Endothelial cell of umbilical vein (primary cell): ENCODE results near the gene PCDH8. TPM values are rescaled to one million over a fixed set of nuclear protein-coding genes. Genes with fewer than 3 reads are reported as not detected.

ENCODE experiments used
- BruUV-seq: library from RNA; stranded (reverse); fragments of 400-500 nt; replicated peaks from 2 replicates; lab custom pipeline; 2021; lab: Mats Ljungman, UMichigan
- CTCF ChIA-PET: fragments of 300-600, 350-600 bp; sonication (Branson Sonifier 250); formaldehyde crosslinking; loops from one replicate; lab custom pipeline; 2021; ENCODE audit warnings: antibody characterized with exemption, inconsistent platforms; lab: Charles Lee
- POLR2A ChIA-PET: fragments of 300-600, 350-600 bp; sonication (Branson Sonifier 250); formaldehyde crosslinking; loops from one replicate; lab custom pipeline; 2021; ENCODE audit warnings: antibody characterized with exemption, inconsistent platforms; lab: Charles Lee
- DNase-seq: peaks from one replicate; pipeline ENCODE4 v3.0.0-alpha.2; 2011; ENCODE audit warnings: low read depth, low spot score
- FAIRE-seq: peaks from 2 replicates; lab custom pipeline; 2011; peaks lifted over from hg19 to GRCh38; lab: Jason Lieb, UNC
- H2AFZ ChIP-seq: 2 replicates; pipeline ENCODE4 v1.6.0; 2012; ENCODE audit warnings: low read depth, low read length, control low read depth, inconsistent platforms
- H3K27ac ChIP-seq: 2 replicates; pipeline ENCODE4 v1.5.1; 2011; ENCODE audit warnings: low read depth, mild to moderate bottlenecking, control low read depth, low read length, moderate library complexity; ENCODE audit not compliant: insufficient read depth
- H3K27me3 ChIP-seq, 2 experiments: 2 replicates each; pipeline versions ENCODE4 v1.6.0 to v1.6.1; 2011; ENCODE audit warnings: low read length in 2 of 2, mixed read lengths in 1 of 2; ENCODE audit not compliant: control insufficient read depth in 2 of 2, insufficient read depth in 2 of 2
- H3K36me3 ChIP-seq, 2 experiments: 2 replicates in 1 of 2; 3 replicates in 1 of 2; pipeline ENCODE4 v1.5.1; 2011; ENCODE audit warnings: low read length in 2 of 2, mild to moderate bottlenecking in 1 of 2, moderate library complexity in 1 of 2; ENCODE audit not compliant: control insufficient read depth in 2 of 2, insufficient read depth in 2 of 2; ENCODE audit errors: extremely low read depth in 1 of 2
- H3K4me1 ChIP-seq: 3 replicates; pipeline ENCODE4 v1.5.1; 2011; ENCODE audit warnings: mild to moderate bottlenecking, low read length; ENCODE audit not compliant: control insufficient read depth, insufficient read depth; ENCODE audit errors: extremely low read depth
- H3K4me2 ChIP-seq: 2 replicates; pipeline ENCODE4 v1.6.1; 2011; ENCODE audit warnings: low read length, control low read depth, mixed read lengths; ENCODE audit not compliant: insufficient read depth
- H3K4me3 ChIP-seq, 3 experiments: fragments of 200-600 bp in 1 of 3; sonication (generic), shearing (Covaris generic) in 1 of 3; replicated peaks in 1 of 3; 2 replicates each; pipeline ENCODE4 v1.5.1; 2011 to 2016; ENCODE audit warnings: control low read depth in 3 of 3, low read length in 3 of 3, mild to moderate bottlenecking in 2 of 3, inconsistent platforms in 1 of 3, low read depth in 1 of 3, moderate library complexity in 1 of 3; ENCODE audit not compliant: insufficient read depth in 1 of 3
- H3K79me2 ChIP-seq: 2 replicates; pipeline ENCODE4 v1.6.0; 2012; ENCODE audit warnings: low read length, inconsistent platforms; ENCODE audit not compliant: control insufficient read depth, insufficient read depth
- H3K9ac ChIP-seq: replicated peaks from 2 replicates; pipeline ENCODE3; 2011; ENCODE audit warnings: low read length, control low read depth; ENCODE audit not compliant: insufficient read depth; ENCODE audit errors: extremely low read depth
- H3K9me1 ChIP-seq: replicated peaks from 3 replicates; pipeline ENCODE4 v1.6.0; 2011; ENCODE audit warnings: mild to moderate bottlenecking, low read length; ENCODE audit not compliant: control insufficient read depth, insufficient read depth; ENCODE audit errors: extremely low read depth
- H3K9me3 ChIP-seq: replicated peaks from 2 replicates; pipeline ENCODE4 v1.5.1; 2012; ENCODE audit warnings: low read length, inconsistent platforms; ENCODE audit not compliant: control insufficient read depth, insufficient read depth
- H4K20me1 ChIP-seq: replicated peaks from 2 replicates; pipeline ENCODE3; 2011; ENCODE audit warnings: mild to moderate bottlenecking, low read length; ENCODE audit not compliant: control insufficient read depth, insufficient read depth; ENCODE audit errors: extremely low read depth
- EZH2 ChIP-seq: IDR thresholded peaks from 2 replicates; pipeline ENCODE4 v1.6.1; 2012; ENCODE audit warnings: borderline replicate concordance, low read depth, mild to moderate bottlenecking, moderate library complexity, low read length, inconsistent platforms; ENCODE audit not compliant: severe bottlenecking
- FOS ChIP-seq: IDR thresholded peaks from 2 replicates; pipeline ENCODE4 v1.6.1; 2011; ENCODE audit warnings: mild to moderate bottlenecking, low read length, moderate library complexity, borderline replicate concordance; ENCODE audit not compliant: insufficient read depth
- GATA2 ChIP-seq: IDR thresholded peaks from 2 replicates; pipeline ENCODE4 v1.7.0; 2011; ENCODE audit warnings: low read depth, mild to moderate bottlenecking, moderate library complexity, mixed read lengths, low read length; ENCODE audit not compliant: insufficient read length, insufficient read depth
- JUN ChIP-seq: IDR thresholded peaks from 2 replicates; pipeline ENCODE4 v1.6.1; 2011; ENCODE audit warnings: borderline replicate concordance, low read depth; ENCODE audit not compliant: insufficient read length, insufficient read depth
- MAX ChIP-seq: IDR thresholded peaks from 2 replicates; pipeline ENCODE4 v1.6.1; 2011; ENCODE audit not compliant: insufficient read depth, insufficient read length
- MYC ChIP-seq: IDR thresholded peaks from one replicate; pipeline ENCODE4 v1.6.1; 2011; ENCODE audit warnings: mild to moderate bottlenecking, low read depth, low read length
- POLR2A ChIP-seq: IDR thresholded peaks from 2 replicates; pipeline ENCODE4 v1.6.1; 2012; ENCODE audit warnings: low read depth, mild to moderate bottlenecking, control low read depth, low read length
- POLR2AphosphoS5 ChIP-seq: IDR thresholded peaks from 2 replicates; pipeline ENCODE4 v1.6.1; 2012; ENCODE audit warnings: low read depth, mild to moderate bottlenecking, control low read depth, low read length, moderate library complexity; ENCODE audit not compliant: insufficient read depth
- dilution Hi-C: fragments of 300-500 bp; cut with MboI; formaldehyde crosslinking; loops from one replicate; pipeline ENCODE4 v1.15.0; 2019; ENCODE audit warnings: low sequenced_read_pairs; ENCODE audit not compliant: extremely low pct_ligation_motif_present
- intact Hi-C: fragments of 100-400 bp; cut with micrococcal nuclease; formaldehyde crosslinking; loops from one replicate; pipeline ENCODE4 v1.10.0; 2022
- polyA plus RNA-seq, 4 experiments: library from polyadenylated mRNA; depleted of rRNA in 3 of 4; stranded (reverse) in 3 of 4; unstranded in 1 of 4; fragments of >200 nt; gene quantifications; 2 replicates each; pipeline versions ENCODE4 v1.2.1 to v1.2.3, GENCODE V29; 2011 to 2012; ENCODE audit warnings: missing spikeins in 1 of 4
- total RNA-seq: library from RNA; stranded (reverse); gene quantifications from 2 replicates; pipeline ENCODE4 v1.2.3, GENCODE V29; 2021
- TF ChIP-seq, protein P1 (sequence below), 2 donors: IDR thresholded peaks; 1 replicate in 1 of 2; 2 replicates in 1 of 2; pipeline ENCODE4 v1.5.1; 2011; ENCODE audit warnings: low read length in 2 of 2, mild to moderate bottlenecking in 2 of 2, moderate library complexity in 2 of 2, control low read depth in 1 of 2, inconsistent platforms in 1 of 2, low read depth in 1 of 2; ENCODE audit not compliant: insufficient read depth in 1 of 2; ENCODE audit errors: extremely low read depth in 1 of 2

Gene PCDH8
- total and polyA plus RNA-seq, 2 donors (not counting 3 experiments of a cell fraction or from before 2014, with no cell fraction given), result not detected

GRCh38 chr13:52879950-52880741, 31.7 kb upstream of the PCDH8 start:
- Histone ChIP-seq H3K4me1 (no peaks in the 10 kb centered on the region), H3K9me1 (no peaks in the 10 kb centered on the region), H4K20me1 (no peaks in the 10 kb centered on the region), H2AFZ (no peak overlapping the region), H3K27me3 (no peaks in the 10 kb centered on the region), H3K4me3 (no peak overlapping the region), H3K4me2 (no peak overlapping the region), H3K27ac (no peak overlapping the region), H3K9me3 (no peaks in the 10 kb centered on the region), H3K9ac (no peak overlapping the region), H3K36me3 (no peaks in the 10 kb centered on the region), H3K79me2 (no peaks in the 10 kb centered on the region)
- ChIA-PET POLR2A (no interaction called here), CTCF (interaction anchor here (1.5 kb wide), 1 partner anchor 88 kb away, joined by 3 read pairs; no protein-coding TSS in a partner anchor)
- FAIRE-seq (no peak), DNase-seq (no peak)
- intact Hi-C loops (no loop called here), dilution Hi-C loops (no loop called here)
- no TSS peak for BruUV-seq
- no peak for TF ChIP-seq MYC
- no peak for TF ChIP-seq MAX
- no peak for TF ChIP-seq JUN
- no peak for TF ChIP-seq EZH2
- no peak for TF ChIP-seq POLR2A
- TF ChIP-seq, protein P1, sequence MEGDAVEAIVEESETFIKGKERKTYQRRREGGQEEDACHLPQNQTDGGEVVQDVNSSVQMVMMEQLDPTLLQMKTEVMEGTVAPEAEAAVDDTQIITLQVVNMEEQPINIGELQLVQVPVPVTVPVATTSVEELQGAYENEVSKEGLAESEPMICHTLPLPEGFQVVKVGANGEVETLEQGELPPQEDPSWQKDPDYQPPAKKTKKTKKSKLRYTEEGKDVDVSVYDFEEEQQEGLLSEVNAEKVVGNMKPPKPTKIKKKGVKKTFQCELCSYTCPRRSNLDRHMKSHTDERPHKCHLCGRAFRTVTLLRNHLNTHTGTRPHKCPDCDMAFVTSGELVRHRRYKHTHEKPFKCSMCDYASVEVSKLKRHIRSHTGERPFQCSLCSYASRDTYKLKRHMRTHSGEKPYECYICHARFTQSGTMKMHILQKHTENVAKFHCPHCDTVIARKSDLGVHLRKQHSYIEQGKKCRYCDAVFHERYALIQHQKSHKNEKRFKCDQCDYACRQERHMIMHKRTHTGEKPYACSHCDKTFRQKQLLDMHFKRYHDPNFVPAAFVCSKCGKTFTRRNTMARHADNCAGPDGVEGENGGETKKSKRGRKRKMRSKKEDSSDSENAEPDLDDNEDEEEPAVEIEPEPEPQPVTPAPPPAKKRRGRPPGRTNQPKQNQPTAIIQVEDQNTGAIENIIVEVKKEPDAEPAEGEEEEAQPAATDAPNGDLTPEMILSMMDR (IDR thresholded peaks at IDR 0.05; ENCODE audit: extremely low read depth in 1 of 2, insufficient read depth in 1 of 2, low read depth in 1 of 2, low read length in 2 of 2), result no peak
- TF ChIP-seq POLR2AphosphoS5, result no peak
- no peak for TF ChIP-seq GATA2
- TF ChIP-seq FOS, result no peak
